SJSA1 (cell line): Measurements from ENCODE around the gene RTL5. TPM values are rescaled to one million over a fixed set of nuclear protein-coding genes. Genes with fewer than 3 reads are reported as not detected.
A peak's percentile ranks its signal among the peaks of the same experiment; 100 is the strongest.
"Not testable (repeated sequence)": the region's sequence is repeated elsewhere in the genome, so short reads cannot be mapped to it uniquely, and the experiment has no call there.

ENCODE experiments used
- DNase-seq, 2 experiments: peaks; one replicate each; pipeline ENCODE4 v3.0.0-alpha.2; 2015 to 2020; ENCODE audit warnings: low spot score in 2 of 2, low read depth in 1 of 2
- H3K27ac ChIP-seq: fragments of 250-450 bp; sonication (Bioruptor Pico); 2 replicates; pipeline ENCODE4 v1.5.1; 2020; ENCODE audit warnings: mild to moderate bottlenecking, moderate library complexity
- H3K27me3 ChIP-seq: fragments of 250-450 bp; sonication (Bioruptor Pico); replicated peaks from 2 replicates; pipeline ENCODE4 v1.5.1; 2020; ENCODE audit warnings: mild to moderate bottlenecking, moderate library complexity
- H3K36me3 ChIP-seq: fragments of 250-450 bp; sonication (Bioruptor Pico); 2 replicates; pipeline ENCODE4 v1.5.1; 2020; ENCODE audit warnings: mild to moderate bottlenecking
- H3K4me1 ChIP-seq: fragments of 250-450 bp; sonication (Bioruptor Pico); replicated peaks from 2 replicates; pipeline ENCODE4 v1.6.1; 2021; ENCODE audit warnings: mild to moderate bottlenecking
- H3K4me3 ChIP-seq: fragments of 250-450 bp; sonication (Bioruptor Pico); 2 replicates; pipeline ENCODE4 v1.5.1; 2020; ENCODE audit warnings: mild to moderate bottlenecking
- H3K9me3 ChIP-seq: fragments of 250-450 bp; sonication (Bioruptor Pico); replicated peaks from 2 replicates; pipeline ENCODE4 v1.5.1; 2020; ENCODE audit warnings: mild to moderate bottlenecking
- total RNA-seq: library from RNA; depleted of rRNA; stranded (reverse); fragments of >200 nt; shearing (Covaris generic); gene quantifications from 2 replicates; pipeline ENCODE4 v1.2.3, GENCODE V29; 2014; rRNA removed

The RTL5 gene
- total RNA-seq: 1.5 and 1.8 TPM in 2 replicates

- Histone ChIP-seq H3K27ac (no peak within 1 kb of the TSS), H3K36me3 (no peaks in the 10 kb centered on the region), H3K27me3 (no peaks in the 10 kb centered on the region), H3K4me3 (peak within 1 kb of the TSS; percentile 43), H3K4me1 (peaks cover 3% of the 10 kb centered on the region), H3K9me3 (no peaks in the 10 kb centered on the region)
- DNase-seq: peak; percentile 79 to 87
These were observed at the start of gene RTL5 for GRCh38 chrX:72131317-72132294. Gene RTL5 (minus strand): TSS chrX:72131915.

DNA sequence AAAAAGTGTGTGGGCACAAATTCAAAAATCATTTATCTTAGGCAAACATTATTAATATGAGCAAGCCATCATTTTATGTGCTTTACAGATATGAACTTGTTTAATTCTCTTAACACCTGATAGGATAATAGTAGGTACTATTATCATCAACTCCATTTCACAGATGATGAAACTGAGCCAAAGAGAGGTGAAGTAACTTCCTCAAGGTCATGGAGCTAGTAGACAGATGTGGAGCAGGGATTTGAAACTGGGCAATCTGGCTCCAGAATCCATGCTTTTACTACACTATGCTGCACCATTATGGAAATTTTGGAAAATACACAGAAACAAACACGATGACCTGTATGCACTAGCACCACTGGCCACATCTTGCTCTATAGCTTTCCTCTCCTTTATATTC, 48.8 kb upstream of the RTL5 start:
- Histone ChIP-seq H3K4me3 (peak overlapping the region; percentile 56), H3K27me3 (no peaks in the 10 kb centered on the region), H3K9me3 (no peaks in the 10 kb centered on the region), H3K4me1 (peaks cover 4% of the 10 kb centered on the region; the same call in 1 of the 2 replicates), H3K27ac (peak overlapping the region; percentile 65), H3K36me3 (peaks cover 2% of the 10 kb centered on the region; the same call in 1 of the 2 replicates)
- no peak for DNase-seq

DNA sequence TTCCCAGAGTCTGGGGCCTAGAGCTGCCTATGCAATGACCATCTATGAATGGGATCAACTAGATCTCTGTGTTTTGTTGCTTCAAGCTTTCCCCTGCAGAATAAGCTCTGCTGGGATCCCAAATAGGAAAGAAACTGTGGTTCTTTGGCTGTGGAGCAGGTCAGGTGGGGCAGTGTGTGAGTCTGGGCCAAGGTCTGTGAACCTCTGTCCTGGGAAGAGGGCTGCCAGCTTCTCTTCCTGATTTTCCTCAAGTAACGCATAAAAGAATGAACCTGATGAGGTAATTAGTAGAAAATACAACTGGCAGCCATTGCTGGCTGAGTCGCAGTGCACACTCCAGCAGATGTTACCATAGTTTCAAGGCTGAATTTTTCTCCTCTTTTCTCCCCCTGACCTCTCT, 45.3 kb upstream of the RTL5 start:
- Histone ChIP-seq H3K27me3 (no peaks in the 10 kb centered on the region), H3K9me3 (no peaks in the 10 kb centered on the region), H3K36me3 (peaks cover 2% of the 10 kb centered on the region; the same call in 1 of the 2 replicates), H3K27ac (no peak overlapping the region), H3K4me3 (no peak overlapping the region), H3K4me1 (peaks cover 4% of the 10 kb centered on the region; the same call in 1 of the 2 replicates)
- DNase-seq: no peak

DNA sequence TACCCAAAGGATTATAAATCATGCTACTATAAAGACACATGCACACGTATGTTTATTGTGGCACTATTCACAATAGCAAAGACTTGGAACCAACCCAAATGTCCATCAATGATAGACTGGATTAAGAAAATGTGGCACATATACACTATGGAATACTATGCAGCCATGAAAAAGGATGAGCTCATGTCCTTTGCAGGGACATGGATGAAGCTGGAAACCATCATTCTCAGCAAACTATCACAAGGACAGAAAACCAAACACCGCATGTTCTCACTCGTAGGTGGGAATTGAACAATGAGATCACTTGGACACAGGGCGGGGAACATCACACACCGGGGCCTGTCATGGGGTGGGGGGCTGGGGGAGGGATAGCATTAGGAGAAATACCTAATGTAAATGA, 44.6 kb upstream of the RTL5 start:
- H3K27ac ChIP-seq, H3K4me1 ChIP-seq, H3K4me3 ChIP-seq, H3K27me3 ChIP-seq, H3K36me3 ChIP-seq, H3K9me3 ChIP-seq, DNase-seq: not testable (repeated sequence)

DNA sequence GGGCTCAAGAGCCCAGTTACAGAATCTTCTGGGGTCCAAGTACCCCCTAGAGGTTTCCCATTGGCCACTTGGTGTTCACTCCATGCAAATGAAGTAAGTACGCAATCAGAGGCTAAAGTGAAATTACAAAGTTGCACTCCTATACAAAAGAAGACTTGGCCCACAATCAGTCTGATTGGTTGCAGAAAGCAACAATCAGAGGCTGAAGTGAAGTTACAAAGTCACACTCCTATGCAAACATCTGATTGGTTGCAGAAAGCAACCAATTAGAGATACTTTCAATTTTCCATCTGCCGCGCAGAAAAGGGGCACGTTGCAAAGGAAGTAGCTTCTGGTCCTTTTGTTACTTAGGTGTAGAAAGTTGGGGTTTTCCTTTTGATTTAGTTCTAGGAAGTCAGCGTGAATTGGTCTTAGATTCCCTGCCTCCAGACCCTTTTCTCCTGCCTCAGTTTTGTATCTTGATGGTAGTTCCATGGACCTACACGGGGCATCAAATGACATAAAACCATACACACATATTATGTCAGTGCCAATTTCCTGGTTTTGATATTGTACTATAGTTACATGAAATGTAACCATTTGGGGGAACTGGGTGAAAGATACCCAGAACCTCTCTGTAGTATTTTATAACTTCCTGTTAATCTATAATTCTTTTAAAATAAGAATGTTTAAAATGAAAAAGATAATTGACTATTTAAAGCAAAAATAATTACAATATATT, 37.5 kb upstream of the RTL5 start:
- H3K4me3 ChIP-seq: no peak overlapping the region
- no peaks in the 10 kb centered on the region for H3K9me3 ChIP-seq
- DNase-seq: no peak
- H3K4me1 ChIP-seq: no peaks in the 10 kb centered on the region
- no peaks in the 10 kb centered on the region for H3K36me3 ChIP-seq
- H3K27ac ChIP-seq: no peak overlapping the region
- H3K27me3 ChIP-seq: no peaks in the 10 kb centered on the region

- Histone ChIP-seq H3K36me3 (no peaks in the 10 kb centered on the region), H3K27ac (no peak overlapping the region), H3K4me1 (no peaks in the 10 kb centered on the region), H3K9me3 (no peaks in the 10 kb centered on the region), H3K27me3 (no peaks in the 10 kb centered on the region), H3K4me3 (no peak overlapping the region)
- no peak for DNase-seq
These were observed 33.8 kb upstream of the RTL5 start for GRCh38 chrX:72165551-72165950.

- no peak overlapping the region for H3K27ac ChIP-seq
- H3K4me3 ChIP-seq: no peak overlapping the region
- H3K9me3 ChIP-seq: no peaks in the 10 kb centered on the region
- H3K36me3 ChIP-seq: no peaks in the 10 kb centered on the region
- no peaks in the 10 kb centered on the region for H3K27me3 ChIP-seq
- no peaks in the 10 kb centered on the region for H3K4me1 ChIP-seq
- no peak for DNase-seq
These were observed 28.1 kb upstream of the RTL5 start for GRCh38 chrX:72159769-72160168.

GRCh38 chrX:72158773-72159172, 27.1 kb upstream of the RTL5 start:
- Histone ChIP-seq H3K4me3 (no peak overlapping the region), H3K36me3 (no peaks in the 10 kb centered on the region), H3K27me3 (no peaks in the 10 kb centered on the region), H3K27ac (no peak overlapping the region), H3K9me3 (no peaks in the 10 kb centered on the region), H3K4me1 (no peaks in the 10 kb centered on the region)
- DNase-seq: no peak

GRCh38 chrX:72146527-72146926, 14.8 kb upstream of the RTL5 start:
- Histone ChIP-seq H3K36me3 (no peaks in the 10 kb centered on the region), H3K9me3 (no peaks in the 10 kb centered on the region), H3K27ac (no peak overlapping the region), H3K4me1 (no peaks in the 10 kb centered on the region), H3K27me3 (no peaks in the 10 kb centered on the region), H3K4me3 (no peak overlapping the region)
- DNase-seq: no peak

- no peaks in the 10 kb centered on the region; the same call in 1 of the 2 replicates for H3K4me1 ChIP-seq
- H3K36me3 ChIP-seq: no peaks in the 10 kb centered on the region
- no peak overlapping the region for H3K27ac ChIP-seq
- H3K27me3 ChIP-seq: no peaks in the 10 kb centered on the region
- DNase-seq: no peak
- H3K9me3 ChIP-seq: no peaks in the 10 kb centered on the region
- no peak overlapping the region for H3K4me3 ChIP-seq
These were observed 13.5 kb upstream of the RTL5 start for GRCh38 chrX:72145181-72145580.

- Histone ChIP-seq H3K4me1 (no peaks in the 10 kb centered on the region; the same call in 1 of the 2 replicates), H3K27me3 (no peaks in the 10 kb centered on the region)
These were observed 11.8 kb upstream of the RTL5 start for GRCh38 chrX:72143609-72143907.

DNA sequence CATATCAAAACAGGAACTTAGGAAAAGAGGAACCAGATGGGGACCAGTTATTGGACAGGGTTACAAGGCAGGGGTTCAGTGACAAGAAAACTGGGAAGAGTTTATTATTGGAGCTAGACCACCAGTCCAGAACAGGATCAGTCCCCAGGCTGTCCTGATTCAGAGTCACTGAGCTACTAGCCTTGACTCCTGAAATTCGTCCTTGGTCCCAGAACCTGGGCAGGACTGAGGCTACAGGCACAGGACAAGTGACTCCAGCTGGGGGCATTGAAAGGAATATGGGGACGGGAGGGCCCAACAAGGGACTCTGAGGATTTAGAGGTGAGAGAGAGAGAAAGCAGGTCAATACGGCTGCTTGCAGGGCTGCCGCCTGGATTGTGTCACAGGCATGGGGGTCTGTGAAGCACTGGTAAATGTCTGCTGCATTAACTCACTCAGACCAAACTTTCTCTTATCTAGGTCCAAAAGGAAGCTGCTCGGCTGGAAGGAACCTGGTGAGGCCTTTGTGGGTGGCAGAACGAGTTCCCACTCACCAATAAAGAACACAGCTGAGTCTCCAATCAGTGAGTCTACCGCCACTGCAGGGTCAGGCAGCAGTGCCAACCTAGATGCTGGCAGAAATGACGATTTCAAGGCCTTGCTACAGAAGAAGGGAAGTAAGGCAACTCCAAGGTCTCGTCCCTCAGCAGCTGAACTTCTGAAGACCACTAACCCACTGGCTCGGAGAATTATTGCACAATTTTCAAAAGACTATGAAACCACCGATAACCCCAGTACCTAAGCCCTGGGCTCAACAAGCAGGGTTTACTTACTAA, 11.3 kb upstream of the RTL5 start:
- Histone ChIP-seq H3K27ac (no peak overlapping the region), H3K36me3 (no peaks in the 10 kb centered on the region), H3K4me1 (no peaks in the 10 kb centered on the region; the same call in 1 of the 2 replicates), H3K27me3 (no peaks in the 10 kb centered on the region), H3K9me3 (no peaks in the 10 kb centered on the region), H3K4me3 (no peak overlapping the region)
- DNase-seq: no peak

More at GRCh38 chrX:72143609-72143907, 11.8 kb upstream of the RTL5 start:
- DNase-seq: no peak
- H3K9me3 ChIP-seq: no peaks in the 10 kb centered on the region
- H3K4me3 ChIP-seq: no peak overlapping the region
- H3K27ac ChIP-seq: no peak overlapping the region
- H3K36me3 ChIP-seq: no peaks in the 10 kb centered on the region

DNA sequence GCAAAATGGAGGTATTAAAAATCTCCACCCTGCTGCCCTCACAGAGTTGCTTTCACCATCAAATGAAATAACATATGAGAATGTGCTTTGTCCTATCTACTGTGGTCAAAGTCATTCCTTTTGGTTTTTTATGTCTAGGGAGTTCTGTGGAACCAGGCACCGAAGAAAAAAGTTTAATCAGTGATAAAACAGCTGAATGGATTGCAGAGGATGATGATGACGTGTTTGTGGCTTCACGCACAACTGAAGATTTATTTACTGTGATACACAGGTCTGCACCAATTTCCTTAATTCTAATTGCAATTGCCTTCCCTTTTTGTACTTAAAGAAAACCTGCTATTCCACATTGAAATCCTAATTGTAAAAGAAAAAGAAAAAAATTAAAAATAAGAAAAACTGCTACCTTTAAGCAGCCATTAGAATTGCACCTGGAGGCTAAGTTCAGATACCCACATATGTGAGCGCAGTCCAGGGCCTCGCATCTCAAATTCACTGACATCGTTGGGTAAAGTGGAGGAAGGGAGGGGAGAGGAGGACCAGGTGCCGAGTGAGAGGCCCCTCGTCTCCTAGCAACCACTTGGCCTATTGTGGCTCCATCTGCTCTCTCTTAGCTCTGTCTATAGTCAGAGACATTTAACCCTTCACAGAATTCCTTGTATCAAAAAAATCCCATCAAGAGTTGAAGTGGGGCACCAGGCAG, 10.5 kb upstream of the RTL5 start:
- DNase-seq: no peak
- Histone ChIP-seq H3K27me3 (no peaks in the 10 kb centered on the region), H3K36me3 (no peaks in the 10 kb centered on the region), H3K9me3 (no peaks in the 10 kb centered on the region), H3K27ac (no peak overlapping the region), H3K4me3 (no peak overlapping the region), H3K4me1 (no peaks in the 10 kb centered on the region; the same call in 1 of the 2 replicates)
